B cell (primary cell): ENCODE results near the gene AUTS2. TPM values are rescaled to one million over a fixed set of nuclear protein-coding genes. Genes with fewer than 3 reads are reported as not detected.

Source experiments
- ATAC-seq: fragments of 200-7000 bp; cut with Tn5 transposase; one replicate; pipeline ENCODE4 v1.10.0; 2021; ENCODE audit warnings: low read depth, mild to moderate bottlenecking, moderate number of reproducible peaks, moderate library complexity
- CTCF ChIA-PET: fragments of 350-600 bp; sonication (Branson Sonifier 250); formaldehyde crosslinking; loops from one replicate; lab custom pipeline; 2021; ENCODE audit warnings: antibody characterized with exemption, inconsistent platforms; lab: Charles Lee
- POLR2A ChIA-PET: fragments of 350-600 bp; sonication (Branson Sonifier 250); formaldehyde crosslinking; loops from one replicate; lab custom pipeline; 2021; ENCODE audit warnings: antibody characterized with exemption; lab: Charles Lee
- DNase-seq: peaks from one replicate; pipeline ENCODE4 v3.0.0; 2013
- H2AFZ ChIP-seq: 2 replicates; pipeline ENCODE4 v1.6.1; 2012; ENCODE audit warnings: mild to moderate bottlenecking, low read depth, low read length; ENCODE audit not compliant: insufficient read depth, poor library complexity, severe bottlenecking
- H3K27ac ChIP-seq, 2 donors: 1 replicate in 1 of 2; 2 replicates in 1 of 2; pipeline ENCODE4 v1.5.1; 2012 to 2013; ENCODE audit warnings: low read length in 2 of 2, mild to moderate bottlenecking in 2 of 2, moderate library complexity in 1 of 2
- H3K27me3 ChIP-seq, 4 experiments: fragments of 200-600 bp in 1 of 4; sonication (generic) in 1 of 4; replicated peaks in 1 of 4; 1 replicate in 2 of 4; 2 replicates in 2 of 4; pipeline versions ENCODE4 v1.6.1 to v1.7.0; 2013 to 2016; ENCODE audit warnings: low read length in 3 of 4, mild to moderate bottlenecking in 2 of 4, mixed read lengths in 1 of 4, moderate library complexity in 1 of 4; ENCODE audit not compliant: insufficient read depth in 4 of 4, control insufficient read depth in 3 of 4; ENCODE audit errors: control extremely low read depth in 1 of 4
- H3K36me3 ChIP-seq, 2 experiments: replicated peaks in 1 of 2; 1 replicate in 1 of 2; 2 replicates in 1 of 2; pipeline versions ENCODE4 v1.6.1 to v1.7.1; 2013; ENCODE audit warnings: low read length in 1 of 2; ENCODE audit not compliant: insufficient read depth in 2 of 2, control insufficient read depth in 1 of 2; ENCODE audit errors: control extremely low read depth in 1 of 2, extremely low read depth in 1 of 2
- H3K4me1 ChIP-seq, 2 donors: fragments of 200-600 bp in 1 of 2; sonication (generic) in 1 of 2; 1 replicate in 1 of 2; 2 replicates in 1 of 2; pipeline versions ENCODE4 v1.5.1 to v1.6.1; 2013 to 2017; ENCODE audit warnings: low read length in 2 of 2; ENCODE audit not compliant: control insufficient read depth in 2 of 2, insufficient read depth in 2 of 2
- H3K4me2 ChIP-seq: replicated peaks from 2 replicates; pipeline ENCODE3; 2012; ENCODE audit warnings: mild to moderate bottlenecking, low read depth, low read length; ENCODE audit not compliant: poor library complexity, severe bottlenecking
- H3K4me3 ChIP-seq, 5 experiments: fragments of 200-600 bp in 1 of 5; sonication (generic) in 1 of 5; 1 replicate in 3 of 5; 2 replicates in 2 of 5; pipeline versions ENCODE4 v1.5.1 to v1.7.0; 2011 to 2016; ENCODE audit warnings: low read length in 4 of 5, mild to moderate bottlenecking in 4 of 5, low read depth in 2 of 5, control low read depth in 1 of 5, moderate library complexity in 1 of 5; ENCODE audit not compliant: insufficient read depth in 1 of 5; ENCODE audit errors: control extremely low read depth in 1 of 5, extremely low read depth in 1 of 5
- H3K79me2 ChIP-seq: fragments of 200-600 bp; sonication (generic); one replicate; pipeline ENCODE4 v1.6.0; 2016; ENCODE audit warnings: low read length; ENCODE audit not compliant: control insufficient read depth, insufficient read depth
- H3K9ac ChIP-seq: fragments of 200-600 bp; sonication (generic); 2 replicates; pipeline ENCODE4 v1.6.1; 2017; ENCODE audit warnings: mild to moderate bottlenecking, low read length, moderate library complexity
- H3K9me3 ChIP-seq, 3 donors: one replicate each; pipeline versions ENCODE4 v1.6.1 to v1.7.1; 2013; ENCODE audit warnings: low read length in 2 of 3; ENCODE audit not compliant: control insufficient read depth in 2 of 3, insufficient read depth in 1 of 3; ENCODE audit errors: control extremely low read depth in 1 of 3
- H4K20me1 ChIP-seq: 2 replicates; pipeline ENCODE4 v1.6.0; 2012; ENCODE audit warnings: mild to moderate bottlenecking, low read length; ENCODE audit not compliant: insufficient read depth, control insufficient read depth, poor library complexity, severe bottlenecking
- H3K27ac Mint-ChIP-seq: one replicate; pipeline ENCODE4 v1.8.0; 2021; ENCODE audit warnings: mixed read lengths
- H3K27me3 Mint-ChIP-seq: one replicate; pipeline ENCODE4 v1.8.0; 2021; ENCODE audit warnings: mixed read lengths
- H3K4me1 Mint-ChIP-seq: one replicate; pipeline ENCODE4 v1.8.0; 2021; ENCODE audit warnings: mixed read lengths
- H3K4me3 Mint-ChIP-seq: one replicate; pipeline ENCODE4 v1.8.0; 2021; ENCODE audit warnings: mixed read lengths
- H3K9me3 Mint-ChIP-seq: one replicate; pipeline ENCODE4 v1.8.0; 2022; ENCODE audit warnings: mixed read lengths; ENCODE audit not compliant: insufficient read depth
- EZH2 ChIP-seq: IDR thresholded peaks from 2 replicates; pipeline ENCODE4 v1.6.1; 2012; ENCODE audit warnings: borderline replicate concordance, low read depth, mild to moderate bottlenecking, moderate library complexity, low read length; ENCODE audit not compliant: insufficient read depth, poor library complexity, severe bottlenecking
- WGBS: methylation state at CpG from one replicate; pipeline ENCODE4 v1.1.5; 2013; ENCODE audit warnings: missing lambda C conversion rate; ENCODE audit not compliant: insufficient coverage; 5-methylcytosine and 5-hydroxymethylcytosine counted together
- intact Hi-C: fragments of 100-400 bp; cut with micrococcal nuclease; formaldehyde crosslinking; loops from one replicate; pipeline ENCODE4 v1.10.0; 2022
- polyA plus RNA-seq: library from polyadenylated mRNA; depleted of rRNA; stranded (reverse); fragments of >200 nt; gene quantifications from 2 replicates; pipeline ENCODE4 v1.2.3, GENCODE V29; 2012
- total RNA-seq, 2 donors: library from RNA; stranded (reverse); fragments of 120-200 nt in 1 of 2; gene quantifications; 1 replicate in 1 of 2; 2 replicates in 1 of 2; pipeline versions ENCODE4 v1.2.3 to v1.2.4, GENCODE V29; 2013 to 2022
- TF ChIP-seq, protein P1 (sequence below): fragments of 200-600 bp; IDR thresholded peaks from one replicate; pipeline ENCODE4 v1.8.0; 2022; ENCODE audit warnings: antibody characterized with exemption, mild to moderate bottlenecking

The AUTS2 gene
- total and polyA plus RNA-seq, 2 donors (not counting 1 experiment from before 2014, with no cell fraction given), result 22.3 to 35.0 TPM

DNA sequence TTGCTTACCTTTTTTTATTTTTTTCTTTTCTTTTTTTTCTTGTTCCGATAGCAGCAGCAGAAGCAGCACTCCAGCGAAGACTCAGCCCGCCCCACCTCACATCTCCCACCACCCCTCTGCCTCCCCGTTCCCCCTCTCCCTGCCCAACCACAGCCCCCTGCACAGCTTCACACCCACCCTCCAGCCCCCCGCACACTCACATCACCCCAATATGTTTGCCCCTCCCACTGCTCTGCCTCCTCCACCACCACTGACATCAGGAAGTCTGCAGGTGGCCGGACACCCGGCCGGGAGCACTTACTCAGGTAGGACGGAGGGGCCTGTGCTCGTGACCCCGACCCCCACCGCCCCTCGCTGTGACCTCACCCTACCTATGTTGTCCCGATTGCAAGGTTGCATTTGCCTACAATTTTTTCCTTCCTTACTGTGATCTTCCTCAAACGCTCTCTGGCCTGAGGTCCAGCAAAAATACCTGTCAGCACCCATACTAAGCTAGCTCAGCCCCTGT is 1166.5 kb downstream of the AUTS2 start:
- H3K27ac Mint-ChIP-seq, result no peak overlapping the region
- CTCF ChIA-PET, result no interaction called here

DNA sequence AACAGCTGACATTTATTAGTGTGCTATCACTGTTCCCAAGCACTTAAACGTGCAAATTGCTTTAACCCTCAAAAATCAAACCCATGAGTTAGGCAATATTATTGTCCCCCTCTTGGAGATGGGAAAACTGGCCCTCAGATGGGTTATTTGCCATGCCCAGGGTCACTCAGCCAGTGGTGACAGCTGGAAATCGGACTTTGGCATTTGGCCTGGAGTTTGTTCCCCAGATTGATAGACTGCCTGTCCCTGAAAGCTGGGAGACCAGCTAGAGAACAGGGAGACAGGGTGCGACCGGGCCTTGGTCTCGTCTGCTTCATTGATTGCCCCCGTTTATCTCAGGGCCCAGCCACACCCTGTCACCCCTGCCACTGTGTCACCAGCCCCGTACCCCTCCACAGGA is 1167.4 kb downstream of the AUTS2 start:
- no peaks in the 10 kb centered on the region for H3K9me3 Mint-ChIP-seq
- WGBS, result 98% methylated on average over 7 of the region's 7 CpGs
- TF ChIP-seq, protein P1, sequence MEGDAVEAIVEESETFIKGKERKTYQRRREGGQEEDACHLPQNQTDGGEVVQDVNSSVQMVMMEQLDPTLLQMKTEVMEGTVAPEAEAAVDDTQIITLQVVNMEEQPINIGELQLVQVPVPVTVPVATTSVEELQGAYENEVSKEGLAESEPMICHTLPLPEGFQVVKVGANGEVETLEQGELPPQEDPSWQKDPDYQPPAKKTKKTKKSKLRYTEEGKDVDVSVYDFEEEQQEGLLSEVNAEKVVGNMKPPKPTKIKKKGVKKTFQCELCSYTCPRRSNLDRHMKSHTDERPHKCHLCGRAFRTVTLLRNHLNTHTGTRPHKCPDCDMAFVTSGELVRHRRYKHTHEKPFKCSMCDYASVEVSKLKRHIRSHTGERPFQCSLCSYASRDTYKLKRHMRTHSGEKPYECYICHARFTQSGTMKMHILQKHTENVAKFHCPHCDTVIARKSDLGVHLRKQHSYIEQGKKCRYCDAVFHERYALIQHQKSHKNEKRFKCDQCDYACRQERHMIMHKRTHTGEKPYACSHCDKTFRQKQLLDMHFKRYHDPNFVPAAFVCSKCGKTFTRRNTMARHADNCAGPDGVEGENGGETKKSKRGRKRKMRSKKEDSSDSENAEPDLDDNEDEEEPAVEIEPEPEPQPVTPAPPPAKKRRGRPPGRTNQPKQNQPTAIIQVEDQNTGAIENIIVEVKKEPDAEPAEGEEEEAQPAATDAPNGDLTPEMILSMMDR, result no peak
- TF ChIP-seq EZH2, result no peak
- H3K4me3 Mint-ChIP-seq, result peak overlapping the region; percentile 78
- H3K4me1 Mint-ChIP-seq, result peaks cover 29% of the 10 kb centered on the region
- no peak overlapping the region for H3K4me2 ChIP-seq
- no peak overlapping the region for H3K4me3 ChIP-seq
- no peaks in the 10 kb centered on the region for H4K20me1 ChIP-seq
- no peak overlapping the region for H3K27ac ChIP-seq
- no peaks in the 10 kb centered on the region for H3K27me3 Mint-ChIP-seq
- no peaks in the 10 kb centered on the region for H3K27me3 ChIP-seq
- ChIA-PET POLR2A (no interaction called here), CTCF (no interaction called here)
- H3K27ac Mint-ChIP-seq, result no peak overlapping the region
- H3K9me3 ChIP-seq, result no peaks in the 10 kb centered on the region
- H2AFZ ChIP-seq, result no peak overlapping the region
- ATAC-seq (no peak), DNase-seq (no peak)
- H3K9ac ChIP-seq, result no peak overlapping the region
- no peaks in the 10 kb centered on the region for H3K36me3 ChIP-seq
- intact Hi-C loops, result no loop called here
- H3K4me1 ChIP-seq, result peaks cover 0 to 23% of the 10 kb centered on the region in 2 donors
- H3K79me2 ChIP-seq, result no peaks in the 10 kb centered on the region

More for the DNA sequence above, 1166.5 kb downstream of the AUTS2 start:
- Mint-ChIP-seq H3K9me3 (no peaks in the 10 kb centered on the region), H3K27me3 (no peaks in the 10 kb centered on the region), H3K4me1 (peaks cover 29% of the 10 kb centered on the region), H3K4me3 (peak overlapping the region; percentile 78)
- no peaks in the 10 kb centered on the region for H3K9me3 ChIP-seq
- DNase-seq, result no peak
- peak overlapping the region; percentile 40 for H2AFZ ChIP-seq
- no peak for ATAC-seq
- H3K27me3 ChIP-seq, result no peaks in the 10 kb centered on the region
- TF ChIP-seq EZH2, result no peak
- TF ChIP-seq, protein P1, result no peak
- peak overlapping the region; percentile 32 for H3K9ac ChIP-seq
- no peaks in the 10 kb centered on the region for H4K20me1 ChIP-seq
- H3K4me2 ChIP-seq, result peak overlapping the region; percentile 47
- intact Hi-C loops, result no loop called here
- no peaks in the 10 kb centered on the region for H3K36me3 ChIP-seq
- POLR2A ChIA-PET, result no interaction called here
- no peaks in the 10 kb centered on the region for H3K79me2 ChIP-seq
- H3K27ac ChIP-seq, result no peak overlapping the region
- WGBS, result 83% methylated on average over 11 of the region's 15 CpGs
- H3K4me1 ChIP-seq, result peaks cover 0 to 23% of the 10 kb centered on the region in 2 donors
- H3K4me3 ChIP-seq, result peak overlapping the region in 3 of 5 experiments; percentile 17 to 50 (median 21)
